ENCODE results near the gene FADS2. TPM values are rescaled to one million over a fixed set of nuclear protein-coding genes. Genes with fewer than 3 reads are reported as not detected.

The FADS2 gene
- total RNA-seq, 4 donors from 2014 or later: 5.4 to 24.8 (median 14.7) TPM

DNA sequence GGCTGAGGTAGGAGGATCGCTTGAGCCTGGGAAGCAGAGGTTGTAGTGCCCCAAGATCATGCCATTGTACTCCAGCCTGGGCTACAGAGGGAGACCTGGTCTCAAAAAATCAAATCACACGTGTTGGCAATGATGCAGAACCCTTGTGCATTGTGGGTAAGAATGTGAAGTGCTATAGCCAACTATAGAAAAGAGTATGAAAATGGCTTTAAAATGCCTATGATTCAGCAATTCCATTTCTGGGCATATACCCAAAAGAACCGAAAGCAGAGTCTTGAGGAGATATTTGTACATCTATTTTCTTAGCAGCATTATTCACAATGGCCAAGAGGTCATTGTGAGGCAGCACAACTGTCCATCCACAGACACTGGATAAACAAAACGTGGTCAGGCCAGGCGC, 65.9 kb downstream of the FADS2 start:
- TF ChIP-seq, protein P1, sequence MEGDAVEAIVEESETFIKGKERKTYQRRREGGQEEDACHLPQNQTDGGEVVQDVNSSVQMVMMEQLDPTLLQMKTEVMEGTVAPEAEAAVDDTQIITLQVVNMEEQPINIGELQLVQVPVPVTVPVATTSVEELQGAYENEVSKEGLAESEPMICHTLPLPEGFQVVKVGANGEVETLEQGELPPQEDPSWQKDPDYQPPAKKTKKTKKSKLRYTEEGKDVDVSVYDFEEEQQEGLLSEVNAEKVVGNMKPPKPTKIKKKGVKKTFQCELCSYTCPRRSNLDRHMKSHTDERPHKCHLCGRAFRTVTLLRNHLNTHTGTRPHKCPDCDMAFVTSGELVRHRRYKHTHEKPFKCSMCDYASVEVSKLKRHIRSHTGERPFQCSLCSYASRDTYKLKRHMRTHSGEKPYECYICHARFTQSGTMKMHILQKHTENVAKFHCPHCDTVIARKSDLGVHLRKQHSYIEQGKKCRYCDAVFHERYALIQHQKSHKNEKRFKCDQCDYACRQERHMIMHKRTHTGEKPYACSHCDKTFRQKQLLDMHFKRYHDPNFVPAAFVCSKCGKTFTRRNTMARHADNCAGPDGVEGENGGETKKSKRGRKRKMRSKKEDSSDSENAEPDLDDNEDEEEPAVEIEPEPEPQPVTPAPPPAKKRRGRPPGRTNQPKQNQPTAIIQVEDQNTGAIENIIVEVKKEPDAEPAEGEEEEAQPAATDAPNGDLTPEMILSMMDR (IDR thresholded peaks at IDR 0.05; ENCODE audit: low read depth): no peak

DNA sequence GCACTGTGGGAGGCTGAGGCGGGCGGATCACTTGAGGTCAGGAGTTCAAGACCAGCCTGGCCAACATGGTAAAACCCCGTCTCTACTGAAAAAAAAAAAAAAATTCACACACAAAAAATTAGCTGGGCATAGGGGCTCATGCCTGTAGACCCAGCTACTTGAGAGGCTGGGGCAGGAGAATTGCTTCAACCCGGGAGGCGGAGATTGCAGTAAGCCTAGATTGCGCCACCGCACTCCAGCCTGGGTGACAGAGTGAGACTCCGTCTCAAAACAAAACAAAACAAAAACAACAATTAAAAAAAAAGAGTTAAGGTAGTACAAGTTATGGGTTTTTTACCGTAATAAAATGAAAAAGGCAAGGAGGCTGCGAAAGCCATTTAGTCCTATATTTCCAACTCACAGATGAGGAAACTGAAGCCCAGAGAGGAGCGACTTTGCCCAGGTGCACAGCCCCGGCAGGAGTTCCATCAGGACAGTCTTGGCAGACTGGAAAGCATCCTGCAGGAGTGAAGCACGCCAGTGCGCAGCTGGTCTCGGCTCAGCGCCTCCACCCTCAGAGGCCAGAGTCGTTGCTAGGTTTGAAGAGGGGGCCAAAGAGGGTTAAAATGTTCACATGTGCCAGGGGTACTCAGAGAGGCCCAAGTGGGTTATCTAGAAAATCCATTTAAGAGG, 67.1 kb downstream of the FADS2 start:
- TF ChIP-seq, protein P1 (IDR thresholded peaks at IDR 0.05; ENCODE audit: low read depth): no peak

DNA sequence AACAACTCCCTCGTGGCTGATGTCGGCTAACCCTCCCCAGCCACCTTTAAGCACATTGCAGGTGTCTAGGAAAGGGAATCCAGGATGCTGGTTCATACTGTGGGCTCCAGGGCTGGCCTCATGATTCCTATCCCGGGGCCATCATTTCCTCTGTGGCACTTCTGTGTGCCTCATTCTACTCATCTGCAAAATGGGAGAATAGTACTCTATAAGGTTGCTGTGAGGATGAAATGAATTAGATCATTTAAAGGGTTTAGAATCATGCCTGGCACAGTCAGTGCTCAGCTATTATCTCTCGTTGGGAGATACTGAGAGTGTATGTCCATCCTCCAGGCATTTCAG, 67.6 kb downstream of the FADS2 start:
- TF ChIP-seq, protein P1 (IDR thresholded peaks at IDR 0.05; ENCODE audit: low read depth): no peak

DNA sequence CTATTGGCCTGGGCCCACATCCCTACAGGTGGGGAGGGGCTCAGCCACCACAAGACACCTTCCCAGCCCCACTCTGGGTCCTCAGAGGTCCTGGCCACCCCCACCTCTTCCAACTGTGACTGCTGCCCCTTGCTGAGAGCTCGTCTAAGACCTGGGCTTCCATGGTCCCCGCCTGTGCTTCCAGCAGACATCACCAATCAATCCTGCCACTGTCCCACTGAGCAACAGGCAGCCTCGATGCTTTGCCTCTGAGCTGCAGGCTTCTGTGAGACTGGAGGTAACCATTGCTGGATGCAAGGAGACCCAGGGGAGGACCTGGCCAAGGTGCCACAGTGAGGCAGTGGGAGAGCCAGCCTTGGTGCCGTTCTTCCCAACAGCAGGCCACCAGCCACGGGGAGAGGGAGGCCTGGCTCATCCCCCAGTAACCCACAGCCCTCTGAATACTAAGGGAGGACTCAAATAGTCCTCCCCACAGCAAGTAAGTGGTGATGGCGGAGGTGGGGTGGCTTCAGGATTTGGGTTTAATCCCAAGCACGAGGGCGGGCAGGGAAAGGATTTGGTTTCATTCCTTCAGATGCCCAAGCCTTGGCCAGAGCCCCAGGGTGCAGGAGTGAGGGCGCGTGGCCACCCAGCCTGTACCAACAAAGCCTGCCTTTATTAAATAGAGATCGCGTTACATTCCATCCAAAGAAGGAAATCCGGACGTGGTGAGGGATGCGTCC, 68.7 kb downstream of the FADS2 start:
- TF ChIP-seq, protein P1 (IDR thresholded peaks at IDR 0.05; ENCODE audit: low read depth): no peak

DNA sequence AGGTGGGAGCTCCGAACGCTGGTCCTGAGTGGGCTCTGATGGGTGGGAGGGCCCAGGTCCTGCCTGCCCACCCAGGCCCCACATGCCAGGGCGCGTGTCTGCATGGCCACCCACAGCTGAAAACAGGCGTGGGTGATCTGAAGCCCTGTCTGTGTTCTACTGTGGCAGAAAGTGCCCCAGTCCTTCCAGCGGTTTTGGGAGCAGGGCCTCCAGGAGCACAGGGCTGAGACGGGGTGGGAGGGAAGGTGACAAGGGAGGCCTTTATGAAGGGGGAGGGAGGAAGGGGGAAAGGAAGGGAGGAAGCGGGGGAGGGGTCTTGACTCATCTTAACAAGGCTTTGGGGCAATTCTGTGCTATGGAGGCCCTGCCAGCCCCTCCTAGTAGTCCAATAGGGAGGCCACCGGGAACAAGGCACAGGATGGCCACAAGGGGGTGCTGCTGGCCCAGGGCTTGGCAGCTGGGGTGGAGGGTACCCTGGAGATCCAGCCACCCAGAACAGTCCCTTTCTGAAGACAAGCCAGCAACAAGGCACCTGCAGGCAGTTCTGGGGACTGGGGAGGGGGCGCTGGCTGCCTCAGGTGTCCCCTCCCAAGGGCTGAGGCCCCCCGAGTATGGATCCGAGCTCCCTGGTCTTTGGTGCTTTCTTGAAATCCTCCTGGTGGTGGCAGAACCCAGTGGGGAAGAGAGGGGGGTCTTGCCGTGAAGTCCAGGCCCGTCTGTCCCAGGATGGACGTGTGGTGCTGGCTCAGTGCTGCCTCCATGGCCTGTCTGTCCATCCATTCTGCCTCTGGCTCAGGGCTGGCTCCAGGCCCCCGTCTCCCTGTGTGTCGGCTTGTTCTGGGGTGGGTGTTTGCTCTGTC, 69.5 kb downstream of the FADS2 start:
- TF ChIP-seq, protein P1 (IDR thresholded peaks at IDR 0.05; ENCODE audit: low read depth): no peak

DNA sequence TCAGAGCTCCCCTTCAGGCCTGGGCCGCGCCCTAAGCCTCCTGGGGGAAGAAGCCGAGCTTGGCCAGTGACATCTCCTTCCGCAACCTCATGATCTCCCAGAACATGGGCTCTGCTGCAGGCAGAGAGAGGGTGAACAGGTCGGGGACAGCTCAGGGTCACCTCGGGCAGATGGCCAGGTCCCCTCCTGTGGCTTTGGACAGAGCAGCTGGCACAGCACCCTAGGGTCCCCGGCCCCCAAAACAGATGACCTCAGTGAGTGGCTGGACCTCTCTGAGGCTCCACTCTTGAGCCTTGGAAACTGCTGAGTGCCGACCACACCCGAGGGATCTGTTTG, 70.1 kb downstream of the FADS2 start:
- TF ChIP-seq, protein P1 (IDR thresholded peaks at IDR 0.05; ENCODE audit: low read depth): no peak
